K562 (cell line): ENCODE measurements around the gene NKX2-8. TPM values are rescaled to one million over a fixed set of nuclear protein-coding genes. Genes with fewer than 3 reads are reported as not detected.

ENCODE experiments used
- ATAC-seq: fragments of 200-7000 bp; cut with Tn5 transposase; 3 replicates; pipeline ENCODE4 v1.9.1; 2020; ENCODE audit warnings: moderate library complexity
- BruUV-seq: library from RNA; stranded (reverse); fragments of 400-500 nt; replicated peaks from 2 replicates; lab custom pipeline; 2021; lab: Mats Ljungman, UMichigan
- CTCF ChIA-PET: fragments of 300-600 bp; formaldehyde crosslinking; extraction: SDS; loops from one replicate; lab custom pipeline; 2021; ENCODE audit warnings: low intra/inter-chr PET ratio; lab: Yijun Ruan, JAX
- POLR2A ChIA-PET: fragments of 300-600, 350-650 bp; sonication (Branson Sonifier 250); formaldehyde crosslinking; extraction: SDS; loops from one replicate; lab custom pipeline; 2021; ENCODE audit warnings: antibody characterized with exemption, inconsistent platforms; lab: Yijun Ruan, JAX
- DNase-seq, 4 experiments: peaks; one replicate each; pipeline versions ENCODE4 v3.0.0 to v3.0.0-alpha.2; 2011 to 2018; ENCODE audit warnings: low spot score in 3 of 4, mixed read lengths in 3 of 4; ENCODE audit errors: extremely low read depth in 1 of 4
- FAIRE-seq: peaks from 2 replicates; lab custom pipeline; 2011; peaks lifted over from hg19 to GRCh38; lab: Jason Lieb, UNC
- H2AFZ ChIP-seq: 2 replicates; pipeline ENCODE4 v1.6.0; 2011; ENCODE audit warnings: low read depth, low read length, control low read depth, inconsistent platforms
- H3K27ac ChIP-seq: fragments of 200-600 bp; 3 replicates; pipeline ENCODE4 v1.8.0; 2011; ENCODE audit warnings: low read depth, mild to moderate bottlenecking, control low read depth, inconsistent platforms, low read length, moderate library complexity, mixed read lengths; ENCODE audit errors: extremely low read depth
- H3K27me3 ChIP-seq, 2 experiments: fragments of 300-600 bp in 1 of 2; 2 replicates in 1 of 2; 3 replicates in 1 of 2; pipeline versions ENCODE4 v1.6.0 to v1.8.0; 2011; ENCODE audit warnings: inconsistent platforms in 2 of 2, low read length in 2 of 2, mild to moderate bottlenecking in 1 of 2, mixed read lengths in 1 of 2, moderate library complexity in 1 of 2; ENCODE audit not compliant: control insufficient read depth in 2 of 2, insufficient read depth in 2 of 2
- H3K36me3 ChIP-seq: fragments of 300-600 bp; 3 replicates; pipeline ENCODE4 v1.8.0; 2011; ENCODE audit warnings: mild to moderate bottlenecking, low read length, inconsistent platforms; ENCODE audit not compliant: control insufficient read depth, insufficient read depth
- H3K4me1 ChIP-seq, 2 experiments: fragments of 200-600 bp in 1 of 2; replicated peaks in 1 of 2; 2 replicates in 1 of 2; 3 replicates in 1 of 2; pipeline versions ENCODE4 v1.5.1 to v1.8.0; 2011; ENCODE audit warnings: inconsistent platforms in 2 of 2, low read length in 2 of 2, mild to moderate bottlenecking in 1 of 2, mixed read lengths in 1 of 2, moderate library complexity in 1 of 2; ENCODE audit not compliant: control insufficient read depth in 2 of 2, insufficient read depth in 2 of 2
- H3K4me2 ChIP-seq: 2 replicates; pipeline ENCODE4 v1.6.1; 2011; ENCODE audit warnings: low read length, control low read depth, inconsistent platforms, mixed read lengths; ENCODE audit not compliant: insufficient read depth
- H3K4me3 ChIP-seq: fragments of 200-600 bp; sonication (generic), shearing (Covaris generic); 2 replicates; pipeline ENCODE4 v1.5.1; 2016; ENCODE audit warnings: control low read depth, inconsistent platforms
- H3K79me2 ChIP-seq: fragments of 200-600 bp; 3 replicates; pipeline ENCODE4 v1.8.0; 2011; ENCODE audit warnings: low read length, inconsistent platforms; ENCODE audit not compliant: control insufficient read depth, insufficient read depth
- H3K9ac ChIP-seq, 2 experiments: 2 replicates each; pipeline versions ENCODE4 v1.6.0 to v1.6.1; 2011; ENCODE audit warnings: low read depth in 2 of 2, low read length in 2 of 2, control low read depth in 1 of 2, inconsistent platforms in 1 of 2, mild to moderate bottlenecking in 1 of 2, mixed read lengths in 1 of 2; ENCODE audit not compliant: insufficient read depth in 1 of 2
- H3K9me1 ChIP-seq: one replicate; pipeline ENCODE4 v1.6.0; 2011; ENCODE audit warnings: inconsistent platforms, mild to moderate bottlenecking, low read length, moderate library complexity; ENCODE audit not compliant: control insufficient read depth, insufficient read depth
- H3K9me3 ChIP-seq: replicated peaks from 2 replicates; pipeline ENCODE4 v1.5.1; 2011; ENCODE audit warnings: low read depth, low read length, inconsistent platforms; ENCODE audit not compliant: control insufficient read depth, insufficient read depth
- H4K20me1 ChIP-seq: replicated peaks from 2 replicates; pipeline ENCODE4 v1.6.1; 2011; ENCODE audit warnings: low read length, inconsistent platforms, mixed read lengths; ENCODE audit not compliant: control insufficient read depth, insufficient read depth
- NR1H2 ChIP-seq: sonication (generic); formaldehyde crosslinking; IDR thresholded peaks from 2 replicates; pipeline ENCODE4 v1.4.0; 2020; ENCODE audit warnings: mild to moderate bottlenecking, missing genetic modification reagents
- ZNF174 ChIP-seq: fragments of 250-450 bp; sonication (Bioruptor Pico); IDR thresholded peaks from 2 replicates; pipeline ENCODE4 v1.4.0; 2020; ENCODE audit warnings: mild to moderate bottlenecking
- ZNF431 ChIP-seq: sonication (generic); formaldehyde crosslinking; IDR thresholded peaks from 2 replicates; pipeline ENCODE4 v1.8.0; 2022; ENCODE audit warnings: mild to moderate bottlenecking, missing genetic modification reagents
- WGBS: fragments of 100-300 bp; shearing (Covaris generic); methylation state at CpG from one replicate; pipeline ENCODE4 v1.1.6; 2016; ENCODE audit warnings: low coverage, mixed read lengths; ENCODE audit not compliant: insufficient coverage; ENCODE audit errors: missing lambda C conversion rate; 5-methylcytosine and 5-hydroxymethylcytosine counted together
- in situ Hi-C: fragments of 300-500 bp; cut with MboI; formaldehyde crosslinking; loops from 4 replicates; pipeline ENCODE4 v1.15.0; 2018; ENCODE audit warnings: inconsistent platforms, mixed read lengths
- intact Hi-C: fragments of 100-400 bp; cut with micrococcal nuclease; formaldehyde crosslinking; loops from 2 replicates; pipeline ENCODE4 v1.14.2; 2022
- polyA plus RNA-seq, 8 experiments: library from polyadenylated mRNA; depleted of rRNA in 4 of 8; stranded (reverse) in 5 of 8; unstranded in 3 of 8; fragments of >200 nt; fragmentation: Nextera tagmentation in 2 of 8; fragmentation: Illumina TruSeq in 1 of 8; extraction: Ambion mirVana in 2 of 8; extraction: Trizol in 1 of 8; gene quantifications; 2 replicates each; pipeline versions ENCODE4 v1.2.1 to v1.2.3, GENCODE V29; 2011 to 2014; ENCODE audit warnings: inconsistent platforms in 1 of 8, missing spikeins in 1 of 8
- total RNA-seq, 7 experiments: library from RNA; depleted of rRNA in 6 of 7; stranded (reverse); fragments of >200 nt in 6 of 7; fragmentation: Illumina TruSeq in 2 of 7; extraction: Trizol in 2 of 7; gene quantifications; 2 replicates each; pipeline versions ENCODE4 v1.2.1 to v1.2.3, GENCODE V29; 2011 to 2021; ENCODE audit warnings: low replicate concordance in 1 of 7
- TF ChIP-seq, protein P1 (sequence below): fragments of 200-400 bp; formaldehyde crosslinking; IDR thresholded peaks from 2 replicates; pipeline ENCODE4 v1.6.1; 2017; ENCODE audit warnings: mild to moderate bottlenecking, low read depth, low read length, moderate library complexity
- TF ChIP-seq, protein P2 (sequence below): sonication (generic); formaldehyde crosslinking; IDR thresholded peaks from 2 replicates; pipeline ENCODE4 v1.9.0; 2022; ENCODE audit warnings: mild to moderate bottlenecking, missing genetic modification reagents

The NKX2-8 gene
- total and polyA plus RNA-seq, 9 of the 15 experiments (the other 6 are each of a cell fraction or from before 2014, with no cell fraction given), result not detected

DNA sequence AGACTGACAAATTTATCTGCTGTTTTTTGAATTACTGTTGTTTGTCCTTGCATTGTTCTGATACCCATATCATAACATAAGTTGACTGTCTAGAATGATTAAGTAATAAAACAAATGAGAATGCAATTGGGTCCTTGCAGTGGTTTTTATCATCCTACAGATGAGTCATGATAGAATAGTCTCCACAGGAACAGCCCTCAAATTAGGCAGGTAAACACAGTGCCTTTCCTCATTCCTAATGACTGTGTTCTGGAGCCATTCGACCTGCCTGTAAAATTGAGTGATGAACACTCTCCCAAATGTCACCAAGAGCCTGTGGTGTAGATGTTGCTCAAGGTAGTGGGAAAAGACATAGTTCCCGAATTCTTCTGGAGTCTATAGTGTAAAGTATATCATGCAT, 12.3 kb downstream of the NKX2-8 start:
- Histone ChIP-seq H3K9me3 (no peaks in the 10 kb centered on the region), H3K4me1 (no peaks in the 10 kb centered on the region), H3K4me2 (no peak overlapping the region), H3K27me3 (no peaks in the 10 kb centered on the region), H3K9me1 (no peaks in the 10 kb centered on the region), H3K9ac (no peak overlapping the region), H4K20me1 (no peaks in the 10 kb centered on the region), H3K27ac (no peak overlapping the region), H2AFZ (no peak overlapping the region), H3K36me3 (no peaks in the 10 kb centered on the region), H3K79me2 (no peaks in the 10 kb centered on the region), H3K4me3 (no peak overlapping the region)
- in situ Hi-C loops, result no loop called here
- FAIRE-seq (no peak), DNase-seq (no peak), ATAC-seq (no peak)
- ChIA-PET POLR2A (no interaction called here), CTCF (no interaction called here)
- TF ChIP-seq, protein P1, sequence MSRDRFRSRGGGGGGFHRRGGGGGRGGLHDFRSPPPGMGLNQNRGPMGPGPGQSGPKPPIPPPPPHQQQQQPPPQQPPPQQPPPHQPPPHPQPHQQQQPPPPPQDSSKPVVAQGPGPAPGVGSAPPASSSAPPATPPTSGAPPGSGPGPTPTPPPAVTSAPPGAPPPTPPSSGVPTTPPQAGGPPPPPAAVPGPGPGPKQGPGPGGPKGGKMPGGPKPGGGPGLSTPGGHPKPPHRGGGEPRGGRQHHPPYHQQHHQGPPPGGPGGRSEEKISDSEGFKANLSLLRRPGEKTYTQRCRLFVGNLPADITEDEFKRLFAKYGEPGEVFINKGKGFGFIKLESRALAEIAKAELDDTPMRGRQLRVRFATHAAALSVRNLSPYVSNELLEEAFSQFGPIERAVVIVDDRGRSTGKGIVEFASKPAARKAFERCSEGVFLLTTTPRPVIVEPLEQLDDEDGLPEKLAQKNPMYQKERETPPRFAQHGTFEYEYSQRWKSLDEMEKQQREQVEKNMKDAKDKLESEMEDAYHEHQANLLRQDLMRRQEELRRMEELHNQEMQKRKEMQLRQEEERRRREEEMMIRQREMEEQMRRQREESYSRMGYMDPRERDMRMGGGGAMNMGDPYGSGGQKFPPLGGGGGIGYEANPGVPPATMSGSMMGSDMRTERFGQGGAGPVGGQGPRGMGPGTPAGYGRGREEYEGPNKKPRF, result no peak
- TF ChIP-seq ZNF431 (no peak), ZNF174 (CRISPR knock-in tag) (no peak), NR1H2 (CRISPR knock-in tag) (no peak)
- TF ChIP-seq, protein P2, sequence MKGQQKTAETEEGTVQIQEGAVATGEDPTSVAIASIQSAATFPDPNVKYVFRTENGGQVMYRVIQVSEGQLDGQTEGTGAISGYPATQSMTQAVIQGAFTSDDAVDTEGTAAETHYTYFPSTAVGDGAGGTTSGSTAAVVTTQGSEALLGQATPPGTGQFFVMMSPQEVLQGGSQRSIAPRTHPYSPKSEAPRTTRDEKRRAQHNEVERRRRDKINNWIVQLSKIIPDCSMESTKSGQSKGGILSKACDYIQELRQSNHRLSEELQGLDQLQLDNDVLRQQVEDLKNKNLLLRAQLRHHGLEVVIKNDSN (CRISPR knock-in tag), result no peak
- BruUV-seq, result no TSS peak
- WGBS, result 0% methylated on average over 2 of the region's 2 CpGs
- intact Hi-C loops, result no loop called here
